Colon (tissue), 2 donors: ENCODE results near the gene PKP3.
"Not testable (repeated sequence)": the region's sequence is repeated elsewhere in the genome, so short reads cannot be mapped to it uniquely, and the experiment has no call there.

ENCODE experiments used
- FAIRE-seq: peaks from 2 replicates; lab custom pipeline; 2012; peaks lifted over from hg19 to GRCh38; lab: Jason Lieb, UNC
- donor health status: control.
- donor health status: control.

PKP3 gene

GRCh38 chr11:377174-377865 lies 16.7 kb upstream of the PKP3 start:
- FAIRE-seq, result no peak

GRCh38 chr11:377883-378500 lies 16.0 kb upstream of the PKP3 start:
- no peak for FAIRE-seq

DNA sequence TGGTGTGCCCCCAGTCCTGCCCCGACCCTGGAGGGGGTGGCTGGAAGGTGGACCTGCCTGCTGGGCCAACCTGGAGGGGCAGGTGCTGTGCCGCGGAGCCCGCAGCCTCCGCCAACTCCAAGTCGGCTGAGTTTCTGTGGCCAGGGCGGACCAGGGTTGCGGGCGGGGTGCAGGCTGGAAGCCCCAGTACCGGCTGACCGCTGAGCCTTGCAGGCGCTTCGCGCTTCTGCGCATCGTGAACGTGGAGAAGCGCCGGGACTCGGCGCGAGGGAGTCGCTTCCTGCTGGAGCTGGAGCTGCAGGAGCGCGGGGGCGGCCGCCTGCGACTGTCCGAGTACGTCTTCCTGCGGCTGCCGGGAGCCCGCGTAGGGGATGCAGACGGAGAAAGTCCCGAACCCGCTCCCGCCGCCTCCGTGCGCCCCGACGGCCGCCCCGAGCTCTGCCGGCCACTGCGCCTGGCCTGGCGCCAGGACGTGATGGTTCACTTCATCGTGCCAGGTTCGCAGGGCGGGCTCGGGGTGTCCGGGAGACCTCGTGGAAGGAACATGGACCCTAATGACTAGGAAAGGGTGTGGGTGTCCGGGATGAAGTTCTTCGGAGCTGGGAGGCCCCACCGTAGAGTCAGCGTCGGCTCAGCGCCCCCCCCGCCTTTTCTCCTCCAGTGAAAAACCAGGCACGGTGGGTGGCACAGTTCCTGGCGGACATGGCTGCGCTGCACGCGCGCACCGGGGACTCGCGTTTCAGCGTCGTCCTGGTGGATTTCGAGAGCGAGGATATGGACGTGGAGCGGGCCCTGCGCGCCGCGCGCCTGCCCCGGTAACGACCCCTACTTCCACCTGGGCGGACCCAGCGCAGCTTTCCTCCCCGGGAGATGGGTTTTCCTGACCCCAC lies 14.6 kb upstream of the PKP3 start:
- no peak for FAIRE-seq

DNA sequence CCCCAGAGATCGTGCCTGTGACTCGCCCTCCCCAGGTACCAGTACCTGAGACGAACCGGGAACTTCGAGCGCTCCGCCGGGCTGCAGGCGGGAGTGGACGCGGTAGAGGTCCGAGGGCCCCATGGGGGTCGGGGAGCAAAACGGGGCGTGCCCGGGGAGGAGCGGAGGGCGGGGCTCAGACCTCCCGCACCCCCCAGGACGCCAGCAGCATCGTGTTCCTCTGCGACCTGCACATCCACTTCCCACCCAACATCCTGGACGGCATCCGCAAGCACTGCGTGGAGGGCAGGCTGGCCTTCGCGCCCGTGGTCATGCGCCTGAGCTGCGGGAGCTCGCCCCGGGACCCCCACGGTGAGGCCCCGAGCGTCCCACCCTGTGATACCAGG lies 13.9 kb upstream of the PKP3 start:
- no peak for FAIRE-seq

- no peak for FAIRE-seq
These were observed 13.5 kb upstream of the PKP3 start for GRCh38 chr11:380491-380890.

- FAIRE-seq, result no peak
These were observed 13.0 kb upstream of the PKP3 start for GRCh38 chr11:380996-381395.

DNA sequence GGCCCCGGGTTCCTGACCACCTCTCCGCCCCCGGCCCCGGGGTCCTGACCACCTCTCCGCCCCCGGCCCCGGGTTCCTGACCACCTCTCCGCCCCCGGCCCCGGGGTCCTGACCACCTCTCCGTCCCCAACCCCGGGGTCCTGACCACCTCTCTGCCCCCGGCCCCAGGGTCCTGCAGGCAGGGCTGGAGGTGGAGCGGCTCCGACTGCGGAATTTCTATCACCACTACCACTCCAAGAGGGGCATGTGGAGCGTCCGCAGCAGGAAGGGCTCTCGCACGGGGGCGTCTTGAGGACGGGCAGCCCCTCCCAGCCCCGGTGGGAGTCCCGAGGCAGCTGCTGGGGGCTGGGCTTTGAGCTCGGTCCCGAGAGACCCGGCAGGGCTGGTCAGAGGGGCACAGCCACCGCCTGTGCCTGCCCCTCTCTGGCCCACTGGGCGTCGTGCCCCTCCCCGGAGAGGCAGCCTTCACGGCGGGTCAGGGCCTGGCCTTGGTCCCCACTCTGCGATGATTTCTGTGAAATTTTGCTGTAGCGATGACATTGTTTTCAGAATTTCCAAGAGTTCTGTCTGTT lies 12.4 kb upstream of the PKP3 start:
- FAIRE-seq, result no peak

DNA sequence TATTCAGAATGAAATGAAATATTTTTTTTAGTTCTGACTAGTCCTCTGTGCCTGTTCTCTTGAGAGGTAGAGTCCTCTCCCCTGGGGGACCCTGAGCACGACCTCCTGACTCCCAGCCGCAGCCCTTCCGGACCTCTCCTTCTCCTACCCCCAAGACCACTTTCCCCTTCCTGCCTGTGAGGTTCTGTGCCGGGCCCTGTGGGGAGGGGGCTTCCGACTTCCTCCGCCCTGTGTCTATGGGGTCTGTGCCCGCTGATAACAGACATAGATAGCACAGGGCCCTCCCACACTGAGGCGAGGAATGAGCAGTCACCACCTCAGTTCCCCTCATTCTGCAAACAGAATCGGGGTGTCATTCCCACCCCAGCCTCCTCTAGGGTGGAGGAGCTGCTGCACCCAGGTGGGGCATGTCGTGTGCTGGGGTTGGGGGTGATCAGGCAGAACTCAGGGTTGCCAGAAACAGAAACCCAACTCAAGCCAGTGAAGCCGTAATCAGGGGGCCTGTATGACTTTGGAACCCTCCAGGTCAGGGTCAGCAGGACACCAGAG lies 11.9 kb upstream of the PKP3 start:
- no peak for FAIRE-seq

DNA sequence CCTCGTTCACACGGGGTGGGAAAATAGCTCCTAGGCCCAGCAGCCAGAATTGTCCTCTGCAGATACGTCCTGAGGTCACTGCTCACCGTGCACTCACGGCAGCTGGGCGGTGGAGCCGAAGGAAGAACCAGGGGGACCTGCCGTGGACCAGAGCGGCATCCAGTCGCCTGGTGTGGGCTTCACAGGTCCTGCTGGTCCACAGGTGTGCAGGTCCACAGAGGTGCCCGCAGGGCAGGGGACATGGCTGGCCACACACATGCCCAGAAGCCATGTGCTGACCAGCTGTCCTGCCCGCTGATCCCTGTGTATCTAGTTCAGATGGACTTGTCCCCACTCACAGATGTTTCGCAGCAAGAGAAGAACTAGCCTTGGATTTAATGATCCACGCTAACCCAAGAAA lies 10.6 kb upstream of the PKP3 start:
- no peak for FAIRE-seq

DNA sequence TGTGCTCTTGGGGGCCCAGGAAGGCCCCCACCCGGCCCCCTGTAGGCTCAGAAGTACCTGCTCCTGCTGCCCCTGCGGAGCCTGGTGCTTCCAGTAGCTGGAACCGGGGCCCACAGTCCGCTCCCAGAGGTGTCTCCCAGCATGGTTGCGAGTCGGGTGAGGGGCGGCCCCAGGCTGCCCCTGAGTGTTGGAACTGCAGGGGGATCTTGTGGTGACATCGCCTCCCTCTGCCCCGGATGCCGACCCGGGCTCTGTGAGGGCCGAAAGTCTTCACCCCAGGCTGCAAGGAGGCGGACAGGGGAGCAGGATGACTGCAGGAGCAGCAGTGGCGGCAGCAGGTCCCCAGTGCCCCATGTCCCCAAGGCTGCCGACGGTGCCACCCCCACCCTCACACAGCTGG lies 9.5 kb upstream of the PKP3 start:
- FAIRE-seq, result no peak

GRCh38 chr11:385594-386351 lies 8.2 kb upstream of the PKP3 start:
- FAIRE-seq, result no peak

GRCh38 chr11:386483-386882 lies 7.5 kb upstream of the PKP3 start:
- FAIRE-seq, result no peak

DNA sequence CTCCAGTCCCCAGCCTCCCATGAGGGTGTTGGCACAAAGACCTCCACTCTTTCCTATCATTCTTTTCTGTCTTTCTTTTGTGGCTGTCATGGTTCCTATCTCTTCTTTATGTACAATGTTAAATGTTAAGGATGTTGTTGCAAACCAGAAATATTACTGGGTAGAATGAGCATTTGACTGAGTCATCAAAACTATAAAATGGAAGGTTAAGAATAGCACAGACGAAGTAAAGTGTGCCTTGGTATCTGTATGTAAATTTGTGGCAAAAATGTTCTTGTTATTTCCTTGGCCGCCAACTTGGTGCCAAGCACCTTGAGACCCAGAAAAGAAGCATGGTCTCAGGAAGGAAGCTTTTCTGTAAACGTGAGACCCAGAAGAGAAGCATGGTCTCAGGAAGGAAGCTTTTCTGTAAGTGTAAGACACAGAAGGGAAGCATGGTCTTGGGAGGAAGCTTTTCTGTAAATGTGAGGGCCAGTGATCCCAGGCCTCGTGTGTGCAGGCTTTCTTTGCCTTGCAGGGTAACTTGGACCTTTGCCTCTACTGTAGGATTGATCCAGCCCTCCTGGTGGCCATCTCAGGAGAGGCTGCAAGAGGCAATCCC lies 6.7 kb upstream of the PKP3 start:
- FAIRE-seq, result no peak

GRCh38 chr11:389369-389768 lies 4.6 kb upstream of the PKP3 start:
- FAIRE-seq, result not testable (repeated sequence)

GRCh38 chr11:390175-390574 lies 3.8 kb upstream of the PKP3 start:
- no peak for FAIRE-seq

DNA sequence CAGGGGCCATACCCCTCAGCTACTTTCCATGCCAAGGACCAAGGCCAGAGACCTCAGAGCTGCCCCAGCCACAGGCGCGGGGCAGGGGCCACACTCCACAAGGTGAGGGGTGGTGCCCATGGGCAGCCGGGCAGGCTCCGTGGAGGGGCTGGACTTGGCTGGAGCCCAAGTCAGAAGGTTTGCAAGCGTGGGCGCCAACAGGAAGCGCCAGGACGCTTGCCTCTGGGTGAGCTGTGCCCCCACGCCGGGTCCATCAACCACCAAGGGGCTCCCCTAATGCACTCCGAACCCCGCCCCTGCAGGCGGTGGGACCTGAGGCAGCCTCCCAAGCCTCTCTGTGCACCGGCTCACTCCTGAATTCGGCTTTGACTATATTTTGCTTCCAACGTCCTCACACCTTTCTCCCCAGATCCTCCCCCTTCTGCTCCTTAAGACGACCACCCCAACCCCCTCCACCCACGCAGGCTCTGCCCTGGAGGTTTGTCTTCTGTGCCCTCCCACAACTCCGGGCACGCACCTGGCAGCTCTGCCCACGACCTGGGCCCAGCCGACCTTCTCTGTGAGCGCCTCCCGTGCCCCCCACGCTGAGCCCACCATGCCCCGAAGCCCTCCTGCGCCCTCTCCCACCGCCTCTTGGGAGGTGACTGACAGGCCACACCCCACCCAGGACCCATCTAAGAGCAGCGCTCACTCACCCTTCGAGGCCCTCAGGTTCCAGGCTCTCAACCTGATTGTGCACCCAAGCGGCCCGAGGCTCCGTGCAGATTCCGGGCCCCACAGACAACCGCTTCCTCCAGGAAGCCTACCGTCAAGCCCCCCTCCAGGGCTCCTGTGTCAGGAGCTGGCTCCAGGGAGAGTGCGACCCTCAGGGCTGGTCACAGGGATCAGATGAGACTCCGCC lies 2.6 kb upstream of the PKP3 start:
- FAIRE-seq, result no peak

DNA sequence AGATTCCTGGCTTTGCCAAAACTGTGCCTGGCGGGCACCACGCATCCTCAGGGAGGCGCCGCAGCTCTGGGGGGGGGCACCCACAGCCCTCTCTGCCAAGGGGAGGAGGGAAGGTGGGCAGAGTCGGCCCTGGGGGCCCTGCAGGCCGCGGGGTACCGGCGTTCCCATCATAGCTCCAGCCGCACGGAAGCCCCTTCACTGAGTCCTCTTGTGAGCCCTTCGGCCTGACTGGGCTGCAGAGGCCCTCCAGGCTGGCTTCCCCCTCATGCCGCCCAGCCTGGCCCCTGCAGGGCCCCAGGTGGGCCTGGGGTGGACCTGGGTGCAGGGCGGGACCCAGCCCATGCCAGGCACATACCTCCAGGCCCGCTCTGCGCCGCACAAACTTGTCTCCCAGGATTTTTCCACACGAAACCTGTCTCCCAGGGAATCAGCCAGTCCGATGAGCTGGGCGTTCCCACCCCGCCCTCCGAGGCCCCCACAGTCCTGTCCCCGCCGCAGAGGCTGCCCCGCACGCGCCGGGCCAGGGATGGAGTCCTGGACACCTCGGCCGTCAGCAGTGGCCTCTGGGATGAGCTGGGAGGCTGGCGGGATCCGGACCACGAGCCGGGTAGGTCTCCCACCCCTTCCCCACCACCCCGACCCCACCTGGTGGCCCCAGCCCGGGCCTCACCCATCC lies 1.8 kb upstream of the PKP3 start:
- no peak for FAIRE-seq

- no peak for FAIRE-seq
These were observed 583 bp upstream of the PKP3 start for GRCh38 chr11:393219-394033.
